ENCODE results near the gene SAMSN1. TPM values are rescaled to one million over a fixed set of nuclear protein-coding genes. Genes with fewer than 3 reads are reported as not detected.

Gene SAMSN1
- total and polyA plus RNA-seq, 2 experiments from 2014 or later: 3.2 to 5.4 TPM

DNA sequence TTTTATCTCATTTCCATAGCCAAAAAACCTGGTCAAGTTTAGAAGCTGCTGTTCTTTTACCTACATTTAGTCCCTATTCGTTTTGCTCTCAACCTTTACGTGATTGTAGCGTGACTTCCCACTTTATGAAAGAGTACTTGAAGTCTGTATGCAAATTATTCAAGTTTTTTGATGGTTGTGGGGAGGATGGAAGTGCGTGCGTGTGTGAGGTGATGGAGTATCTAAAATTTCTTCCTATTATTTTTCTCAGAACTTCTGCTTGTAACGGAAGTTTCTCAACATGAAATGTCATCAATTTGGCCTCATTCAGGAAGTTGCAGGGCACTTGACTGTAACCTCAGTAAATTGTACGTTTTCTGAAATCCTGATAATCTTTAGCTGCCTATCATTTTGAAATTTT lies 64.0 kb downstream of the SAMSN1 start:
- no peaks in the 10 kb centered on the region for H3K4me1 ChIP-seq (ENCODE audit: insufficient read depth)
- H3K36me3 ChIP-seq (ENCODE audit: insufficient read depth): no peaks in the 10 kb centered on the region
- no peaks in the 10 kb centered on the region for H4K20me1 ChIP-seq (replicated peaks; ENCODE audit: insufficient read depth)
- Mint-ChIP-seq H3K4me1 (0 out of 3 replicates have a peak, but pooled peaks cover 4% of the 10 kb centered on the region), H3K9me3 (no peaks in the 10 kb centered on the region), H3K4me3 (no peak overlapping the region), H3K27ac (no peak overlapping the region), H3K27me3 (ENCODE audit: insufficient read depth, low read depth, poor library complexity) (no peaks in the 10 kb centered on the region), H3K36me3 (ENCODE audit: low read depth) (no peaks in the 10 kb centered on the region)
- H3K27me3 ChIP-seq (ENCODE audit: insufficient read depth): no peaks in the 10 kb centered on the region
- DNase-seq (ENCODE audit: low spot score): no peak
- H3K4me3 ChIP-seq: no peak overlapping the region
- no peaks in the 10 kb centered on the region for H3K9me2 ChIP-seq (ENCODE audit: insufficient read depth)
- ATAC-seq: no peak
- no peak overlapping the region for H2AFZ ChIP-seq
- H3K27ac ChIP-seq (ENCODE audit: low read depth): no peak overlapping the region
- no peaks in the 10 kb centered on the region for H3K79me2 ChIP-seq (replicated peaks; ENCODE audit: insufficient read depth)
- TF ChIP-seq EZH2phosphoT487 (IDR thresholded peaks at IDR 0.05; ENCODE audit: unreplicated experiment): no peak
- TF ChIP-seq, protein P1, sequence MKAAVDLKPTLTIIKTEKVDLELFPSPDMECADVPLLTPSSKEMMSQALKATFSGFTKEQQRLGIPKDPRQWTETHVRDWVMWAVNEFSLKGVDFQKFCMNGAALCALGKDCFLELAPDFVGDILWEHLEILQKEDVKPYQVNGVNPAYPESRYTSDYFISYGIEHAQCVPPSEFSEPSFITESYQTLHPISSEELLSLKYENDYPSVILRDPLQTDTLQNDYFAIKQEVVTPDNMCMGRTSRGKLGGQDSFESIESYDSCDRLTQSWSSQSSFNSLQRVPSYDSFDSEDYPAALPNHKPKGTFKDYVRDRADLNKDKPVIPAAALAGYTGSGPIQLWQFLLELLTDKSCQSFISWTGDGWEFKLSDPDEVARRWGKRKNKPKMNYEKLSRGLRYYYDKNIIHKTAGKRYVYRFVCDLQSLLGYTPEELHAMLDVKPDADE (IDR thresholded peaks at IDR 0.05): no peak
- no peak for TF ChIP-seq JUNB (IDR thresholded peaks at IDR 0.05; ENCODE audit: unreplicated experiment)
- no peak for TF ChIP-seq ZNF331 (CRISPR knock-in tag; IDR thresholded peaks at IDR 0.05; ENCODE audit: low read depth)
- TF ChIP-seq CREB1 (CRISPR knock-in tag; IDR thresholded peaks at IDR 0.05; ENCODE audit: low read depth): no peak
- no peak for TF ChIP-seq ZNF114 (CRISPR knock-in tag; IDR thresholded peaks at IDR 0.05)
- no peak for TF ChIP-seq POLR2AphosphoS5 (IDR thresholded peaks at IDR 0.05; ENCODE audit: low read depth)
- no peak overlapping the region for H3K4me2 ChIP-seq
- no peaks in the 10 kb centered on the region for H3F3A ChIP-seq (replicated peaks; ENCODE audit: low read depth)

DNA sequence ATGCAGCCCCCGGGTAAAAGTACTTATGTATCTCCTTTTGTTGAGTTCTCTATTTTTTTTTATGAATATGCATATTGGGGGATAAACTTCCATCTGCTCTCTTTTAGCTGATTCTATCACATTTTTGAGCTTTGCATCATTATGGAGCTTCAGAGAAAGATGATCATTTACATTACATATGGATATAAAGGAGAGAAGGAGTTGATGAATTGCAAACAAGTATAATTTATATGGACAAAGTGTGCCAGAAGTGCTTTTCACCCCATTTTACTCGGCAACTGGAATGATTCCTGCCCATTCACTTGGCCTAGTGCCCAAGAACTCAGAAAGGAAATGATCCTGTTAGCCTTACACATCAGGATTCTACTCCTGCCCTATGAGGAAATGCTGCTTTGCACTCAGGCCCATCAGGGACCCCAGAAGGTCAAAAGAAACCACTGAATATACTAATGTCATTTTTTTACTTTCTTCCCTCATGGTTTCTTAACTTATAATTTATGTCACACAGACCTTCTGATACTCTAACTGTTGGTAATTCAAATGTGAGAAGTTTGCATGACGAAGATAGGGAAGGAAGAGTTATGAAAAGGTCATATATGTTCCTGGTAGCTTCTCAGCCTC lies 65.6 kb downstream of the SAMSN1 start:
- H3K9me2 ChIP-seq (ENCODE audit: insufficient read depth): no peaks in the 10 kb centered on the region
- no peak for DNase-seq (ENCODE audit: low spot score)
- no peak for TF ChIP-seq POLR2AphosphoS5 (IDR thresholded peaks at IDR 0.05; ENCODE audit: low read depth)
- no peak for TF ChIP-seq ZNF331 (CRISPR knock-in tag; IDR thresholded peaks at IDR 0.05; ENCODE audit: low read depth)
- TF ChIP-seq EZH2phosphoT487 (IDR thresholded peaks at IDR 0.05; ENCODE audit: unreplicated experiment): no peak
- TF ChIP-seq, protein P2, sequence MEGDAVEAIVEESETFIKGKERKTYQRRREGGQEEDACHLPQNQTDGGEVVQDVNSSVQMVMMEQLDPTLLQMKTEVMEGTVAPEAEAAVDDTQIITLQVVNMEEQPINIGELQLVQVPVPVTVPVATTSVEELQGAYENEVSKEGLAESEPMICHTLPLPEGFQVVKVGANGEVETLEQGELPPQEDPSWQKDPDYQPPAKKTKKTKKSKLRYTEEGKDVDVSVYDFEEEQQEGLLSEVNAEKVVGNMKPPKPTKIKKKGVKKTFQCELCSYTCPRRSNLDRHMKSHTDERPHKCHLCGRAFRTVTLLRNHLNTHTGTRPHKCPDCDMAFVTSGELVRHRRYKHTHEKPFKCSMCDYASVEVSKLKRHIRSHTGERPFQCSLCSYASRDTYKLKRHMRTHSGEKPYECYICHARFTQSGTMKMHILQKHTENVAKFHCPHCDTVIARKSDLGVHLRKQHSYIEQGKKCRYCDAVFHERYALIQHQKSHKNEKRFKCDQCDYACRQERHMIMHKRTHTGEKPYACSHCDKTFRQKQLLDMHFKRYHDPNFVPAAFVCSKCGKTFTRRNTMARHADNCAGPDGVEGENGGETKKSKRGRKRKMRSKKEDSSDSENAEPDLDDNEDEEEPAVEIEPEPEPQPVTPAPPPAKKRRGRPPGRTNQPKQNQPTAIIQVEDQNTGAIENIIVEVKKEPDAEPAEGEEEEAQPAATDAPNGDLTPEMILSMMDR (conservative IDR thresholded peaks at IDR 0.05; ENCODE audit: low read depth in 2 of 2): no peak
- TF ChIP-seq EZH2 (IDR thresholded peaks at IDR 0.05; ENCODE audit: low read depth, unreplicated experiment): no peak
- TF ChIP-seq ZNF114 (CRISPR knock-in tag; IDR thresholded peaks at IDR 0.05): no peak
- TF ChIP-seq CREB1 (CRISPR knock-in tag; IDR thresholded peaks at IDR 0.05; ENCODE audit: low read depth): no peak
- Mint-ChIP-seq H3K4me3 (no peak overlapping the region), H3K4me1 (0 out of 3 replicates have a peak, but pooled peaks cover 4% of the 10 kb centered on the region), H3K27me3 (ENCODE audit: insufficient read depth, low read depth, poor library complexity) (no peaks in the 10 kb centered on the region), H3K27ac (no peak overlapping the region), H3K9me3 (no peaks in the 10 kb centered on the region), H3K36me3 (ENCODE audit: low read depth) (no peaks in the 10 kb centered on the region)
- no peak overlapping the region for H3K27ac ChIP-seq (ENCODE audit: low read depth)
- H3K79me2 ChIP-seq (replicated peaks; ENCODE audit: insufficient read depth): no peaks in the 10 kb centered on the region
- H3K4me3 ChIP-seq: no peak overlapping the region
- 0 out of 2 replicates have a peak overlapping the region, but pooled peaks have one; percentile 28 for H2AFZ ChIP-seq
- H4K20me1 ChIP-seq (replicated peaks; ENCODE audit: insufficient read depth): no peaks in the 10 kb centered on the region
- no peaks in the 10 kb centered on the region for H3K27me3 ChIP-seq (ENCODE audit: insufficient read depth)
- H3K4me1 ChIP-seq (ENCODE audit: insufficient read depth): no peaks in the 10 kb centered on the region
- H3F3A ChIP-seq (replicated peaks; ENCODE audit: low read depth): no peaks in the 10 kb centered on the region
- ATAC-seq: no peak
- no peak overlapping the region for H3K4me2 ChIP-seq
- no peaks in the 10 kb centered on the region for H3K36me3 ChIP-seq (ENCODE audit: insufficient read depth)
